Neuron (in vitro differentiated cells): ENCODE measurements around the gene ITM2C.

Experiments
- H2AFZ ChIP-seq: one replicate; pipeline ENCODE4 v1.6.1; 2013; ENCODE audit warnings: low read depth, mild to moderate bottlenecking, inconsistent platforms, low read length, moderate library complexity
- H3K27me3 ChIP-seq: one replicate; pipeline ENCODE4 v1.6.1; 2013; ENCODE audit warnings: low read length; ENCODE audit not compliant: insufficient read depth
- H3K36me3 ChIP-seq: one replicate; pipeline ENCODE4 v1.6.1; 2013; ENCODE audit warnings: low read length; ENCODE audit not compliant: insufficient read depth
- H3K4me1 ChIP-seq: one replicate; pipeline ENCODE4 v1.6.1; 2013; ENCODE audit warnings: low read length; ENCODE audit not compliant: insufficient read depth
- H3K4me3 ChIP-seq: 2 replicates; pipeline ENCODE4 v1.5.1; 2013; ENCODE audit warnings: mild to moderate bottlenecking, low read length, moderate library complexity
- H3K9me3 ChIP-seq: one replicate; pipeline ENCODE4 v1.6.1; 2013; ENCODE audit warnings: low read length

ITM2C gene

GRCh38 chr2:230881840-230882239, 17.1 kb downstream of the ITM2C start:
- Histone ChIP-seq H3K4me3 (no peak overlapping the region), H3K4me1 (peaks cover 16% of the 10 kb centered on the region), H3K9me3 (no peaks in the 10 kb centered on the region), H2AFZ (no peak overlapping the region), H3K27me3 (no peaks in the 10 kb centered on the region), H3K36me3 (peaks cover 24% of the 10 kb centered on the region)

GRCh38 chr2:230885463-230886130, 20.9 kb downstream of the ITM2C start:
- H3K27me3 ChIP-seq: no peaks in the 10 kb centered on the region
- H3K36me3 ChIP-seq: no peaks in the 10 kb centered on the region
- no peaks in the 10 kb centered on the region for H3K9me3 ChIP-seq
- H3K4me1 ChIP-seq: peaks cover 21% of the 10 kb centered on the region
- no peak overlapping the region for H2AFZ ChIP-seq
- H3K4me3 ChIP-seq: no peak overlapping the region

GRCh38 chr2:230886206-230886605, 21.5 kb downstream of the ITM2C start:
- H3K36me3 ChIP-seq: no peaks in the 10 kb centered on the region
- peaks cover 21% of the 10 kb centered on the region for H3K4me1 ChIP-seq
- H2AFZ ChIP-seq: no peak overlapping the region
- H3K27me3 ChIP-seq: no peaks in the 10 kb centered on the region
- H3K9me3 ChIP-seq: no peaks in the 10 kb centered on the region
- H3K4me3 ChIP-seq: no peak overlapping the region

- H3K4me3 ChIP-seq: no peak overlapping the region
- H3K9me3 ChIP-seq: no peaks in the 10 kb centered on the region
- H2AFZ ChIP-seq: no peak overlapping the region
- H3K27me3 ChIP-seq: no peaks in the 10 kb centered on the region
- peaks cover 23% of the 10 kb centered on the region for H3K4me1 ChIP-seq
- H3K36me3 ChIP-seq: no peaks in the 10 kb centered on the region
Measured at GRCh38 chr2:230886671-230887071, 21.9 kb downstream of the ITM2C start.

GRCh38 chr2:230887342-230887741, 22.6 kb downstream of the ITM2C start:
- H3K9me3 ChIP-seq: no peaks in the 10 kb centered on the region
- no peak overlapping the region for H2AFZ ChIP-seq
- H3K4me3 ChIP-seq: no peak overlapping the region
- no peaks in the 10 kb centered on the region for H3K27me3 ChIP-seq
- H3K4me1 ChIP-seq: peaks cover 24% of the 10 kb centered on the region
- H3K36me3 ChIP-seq: no peaks in the 10 kb centered on the region

GRCh38 chr2:230888824-230889400, 24.2 kb downstream of the ITM2C start:
- no peak overlapping the region for H2AFZ ChIP-seq
- H3K27me3 ChIP-seq: no peaks in the 10 kb centered on the region
- peaks cover 27% of the 10 kb centered on the region for H3K4me1 ChIP-seq

GRCh38 chr2:230889911-230890601, 25.3 kb downstream of the ITM2C start:
- Histone ChIP-seq H2AFZ (no peak overlapping the region), H3K4me3 (no peak overlapping the region), H3K36me3 (no peaks in the 10 kb centered on the region), H3K9me3 (no peaks in the 10 kb centered on the region), H3K4me1 (peaks cover 31% of the 10 kb centered on the region), H3K27me3 (no peaks in the 10 kb centered on the region)

More at GRCh38 chr2:230888824-230889400, 24.2 kb downstream of the ITM2C start:
- no peaks in the 10 kb centered on the region for H3K9me3 ChIP-seq
- no peaks in the 10 kb centered on the region for H3K36me3 ChIP-seq
- no peak overlapping the region for H3K4me3 ChIP-seq

GRCh38 chr2:230890646-230891045, 25.9 kb downstream of the ITM2C start:
- Histone ChIP-seq H3K9me3 (no peaks in the 10 kb centered on the region), H3K4me1 (peaks cover 26% of the 10 kb centered on the region), H2AFZ (no peak overlapping the region), H3K36me3 (no peaks in the 10 kb centered on the region), H3K4me3 (no peak overlapping the region), H3K27me3 (no peaks in the 10 kb centered on the region)

- H2AFZ ChIP-seq: no peak overlapping the region
- H3K9me3 ChIP-seq: no peaks in the 10 kb centered on the region
- H3K27me3 ChIP-seq: no peaks in the 10 kb centered on the region
- no peak overlapping the region for H3K4me3 ChIP-seq
- peaks cover 22% of the 10 kb centered on the region for H3K4me1 ChIP-seq
- no peaks in the 10 kb centered on the region for H3K36me3 ChIP-seq
Measured at GRCh38 chr2:230891064-230891463, 26.3 kb downstream of the ITM2C start.

GRCh38 chr2:230891509-230891908, 26.8 kb downstream of the ITM2C start:
- no peak overlapping the region for H3K4me3 ChIP-seq

GRCh38 chr2:230893338-230893737, 28.6 kb downstream of the ITM2C start:
- no peaks in the 10 kb centered on the region for H3K27me3 ChIP-seq
- H2AFZ ChIP-seq: no peak overlapping the region
- no peaks in the 10 kb centered on the region for H3K9me3 ChIP-seq
- no peaks in the 10 kb centered on the region for H3K36me3 ChIP-seq
- peaks cover 10% of the 10 kb centered on the region for H3K4me1 ChIP-seq
- no peak overlapping the region for H3K4me3 ChIP-seq

More at GRCh38 chr2:230891509-230891908, 26.8 kb downstream of the ITM2C start:
- Histone ChIP-seq H3K9me3 (no peaks in the 10 kb centered on the region), H3K4me1 (peaks cover 17% of the 10 kb centered on the region), H2AFZ (no peak overlapping the region), H3K27me3 (no peaks in the 10 kb centered on the region), H3K36me3 (no peaks in the 10 kb centered on the region)

GRCh38 chr2:230893841-230894781, 29.4 kb downstream of the ITM2C start:
- H3K27me3 ChIP-seq: no peaks in the 10 kb centered on the region
- no peaks in the 10 kb centered on the region for H3K9me3 ChIP-seq
- H3K4me1 ChIP-seq: peaks cover 16% of the 10 kb centered on the region
- no peaks in the 10 kb centered on the region for H3K36me3 ChIP-seq
- no peak overlapping the region for H3K4me3 ChIP-seq
- H2AFZ ChIP-seq: no peak overlapping the region
